SU-DHL-6 (cell line): Measurements from ENCODE around the gene PPFIA4.

Experiments
- CTCF ChIP-seq: fragments of 200-600 bp; sonication (generic); IDR thresholded peaks from one replicate; pipeline ENCODE4 v1.5.1; 2017; ENCODE audit warnings: antibody characterized with exemption, mild to moderate bottlenecking, low read length, moderate library complexity; ENCODE audit not compliant: insufficient read depth, poor library complexity, severe bottlenecking
- EZH2phosphoT487 ChIP-seq: fragments of 200-600 bp; sonication (generic), shearing (Covaris generic); conservative IDR thresholded peaks from 2 replicates; pipeline ENCODE4 v1.6.1; 2018; ENCODE audit warnings: mild to moderate bottlenecking, antibody characterized with exemption, low read length, moderate library complexity, mixed read lengths

GRCh38 chr1:202987255-202987654, 39.0 kb upstream of the PPFIA4 start:
- TF ChIP-seq CTCF (no peak), EZH2phosphoT487 (no peak)
